H54 (cell line): ENCODE measurements around the gene IL17C.

Source experiments
- DNase-seq: peaks from one replicate; pipeline ENCODE4 v3.0.0; 2011; ENCODE audit warnings: low spot score, mixed read lengths; ENCODE audit not compliant: insufficient read length
- FAIRE-seq: peaks from 3 replicates; lab custom pipeline; 2011; peaks lifted over from hg19 to GRCh38; lab: Jason Lieb, UNC
- POLR2A ChIP-seq: IDR thresholded peaks from 2 replicates; pipeline ENCODE4 v1.6.1; 2011; ENCODE audit warnings: low read depth, mild to moderate bottlenecking, low read length

The IL17C gene

DNA sequence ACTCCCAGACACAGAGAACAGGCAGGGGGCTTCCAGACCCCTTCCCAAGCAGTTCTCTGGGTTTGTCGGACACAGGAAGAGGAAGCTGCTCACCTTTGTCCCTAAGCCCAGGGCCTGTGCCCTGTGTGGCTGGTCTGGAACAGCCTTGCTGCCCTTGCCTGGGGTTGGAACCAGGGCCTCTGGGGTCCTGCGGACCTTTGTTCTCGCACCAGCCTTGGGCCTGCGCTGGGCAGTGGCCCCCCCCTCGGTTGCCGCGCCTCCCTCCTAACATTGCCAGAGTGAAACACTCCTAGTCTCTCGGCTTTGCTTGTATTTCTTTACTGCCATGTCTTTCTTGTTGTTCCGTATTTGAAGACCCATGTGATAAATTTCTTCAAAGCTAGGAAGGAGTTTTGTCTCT, 8.5 kb upstream of the IL17C start:
- DNase-seq (no peak), FAIRE-seq (no peak)
- TF ChIP-seq POLR2A: no peak

DNA sequence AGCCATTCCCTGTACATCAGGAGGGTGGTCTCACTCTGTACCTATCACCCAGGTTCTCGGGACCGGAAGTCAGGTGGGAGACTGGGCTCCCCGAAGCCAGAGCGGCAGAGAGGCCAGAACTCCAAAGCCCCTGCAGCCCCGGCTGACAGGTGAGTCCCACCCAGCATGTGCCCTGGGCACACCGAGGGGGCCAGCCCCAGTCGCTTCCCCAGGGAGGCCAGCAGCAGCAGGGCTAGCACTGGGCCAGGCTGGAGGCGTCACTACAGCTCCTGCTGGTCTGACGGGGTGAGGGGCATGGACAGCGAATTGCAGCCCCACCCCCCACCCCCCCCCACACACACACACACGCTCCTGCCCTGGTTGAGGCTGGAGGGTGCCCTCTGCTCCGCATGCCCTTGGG, 7.9 kb upstream of the IL17C start:
- DNase-seq: no peak
- no peak for TF ChIP-seq POLR2A
- no peak for FAIRE-seq

DNA sequence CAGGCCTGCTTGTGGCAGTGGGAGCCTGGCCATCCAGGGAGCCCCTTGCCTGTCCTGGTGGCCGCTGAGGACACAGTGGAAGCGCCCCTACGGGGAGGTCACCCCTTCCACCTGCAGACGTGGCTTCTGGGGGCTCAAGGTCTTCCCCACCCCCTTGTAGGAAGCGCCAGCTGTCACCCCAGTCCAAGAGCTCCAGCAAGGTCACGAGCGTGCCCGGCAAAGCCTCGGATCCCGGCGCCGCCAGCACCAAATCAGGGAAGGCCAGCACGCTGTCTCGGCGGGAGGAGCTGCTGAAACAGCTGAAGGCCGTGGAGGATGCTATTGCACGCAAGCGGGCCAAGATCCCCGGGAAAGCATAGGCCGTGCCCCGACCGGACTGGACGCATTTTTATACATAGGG, 7.4 kb upstream of the IL17C start:
- TF ChIP-seq POLR2A: no peak
- DNase-seq (no peak), FAIRE-seq (no peak)

DNA sequence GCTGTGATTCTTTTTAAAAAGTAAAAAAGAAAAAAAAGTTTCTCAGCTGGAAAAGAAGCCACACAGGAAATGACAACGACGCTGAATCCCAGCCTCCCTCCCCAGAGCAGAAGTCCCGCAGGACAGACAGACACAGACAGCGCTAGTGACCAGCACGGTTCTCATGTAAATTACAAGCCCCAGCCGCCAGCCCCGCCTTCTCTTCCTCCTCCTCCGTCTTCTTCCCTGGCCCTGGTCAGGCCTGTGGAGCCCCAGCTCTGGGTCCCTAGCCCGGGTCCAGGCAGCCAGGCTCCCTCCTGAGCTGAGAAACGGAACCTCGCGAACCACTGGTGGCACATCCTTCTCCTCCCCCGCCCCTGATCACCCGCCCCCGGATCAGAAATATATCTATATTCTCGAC, 7.0 kb upstream of the IL17C start:
- FAIRE-seq: no peak
- no peak for DNase-seq

DNA sequence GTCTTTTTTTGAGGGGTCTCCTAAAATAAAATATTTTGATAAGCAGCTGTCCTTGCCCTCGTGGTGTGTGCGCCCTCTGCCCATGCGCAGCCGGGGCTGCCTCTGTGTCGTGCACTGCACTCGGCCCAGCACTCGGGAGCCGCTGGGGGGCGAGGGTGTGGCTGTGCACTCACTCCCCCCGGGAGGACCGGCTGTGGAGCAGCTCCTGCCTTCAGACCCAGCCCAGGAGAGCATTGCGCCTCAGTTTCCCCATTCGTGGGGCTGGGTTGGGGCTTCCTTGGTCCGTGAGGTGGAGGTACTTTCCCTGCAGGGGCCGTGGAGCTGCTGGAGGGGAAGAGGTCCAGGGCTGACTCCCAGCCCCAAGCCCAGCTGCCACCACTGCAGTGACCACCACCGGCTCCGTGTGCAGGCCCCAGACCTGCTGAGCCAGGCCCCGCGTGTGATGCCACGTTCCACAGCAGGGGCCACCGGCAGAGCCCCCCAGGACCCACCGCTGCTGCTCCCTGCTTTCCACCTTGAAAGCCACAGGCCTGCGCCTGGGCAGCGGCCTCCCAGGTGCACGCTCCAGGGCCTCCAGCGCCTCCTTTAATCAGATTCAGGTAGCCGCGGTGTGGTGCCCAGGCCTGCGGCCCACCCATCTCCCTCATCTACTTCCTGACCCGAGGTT, 6.3 kb upstream of the IL17C start:
- no peak for DNase-seq
- FAIRE-seq: no peak
- no peak for TF ChIP-seq POLR2A

More for the DNA sequence above, 7.0 kb upstream of the IL17C start:
- no peak for TF ChIP-seq POLR2A

DNA sequence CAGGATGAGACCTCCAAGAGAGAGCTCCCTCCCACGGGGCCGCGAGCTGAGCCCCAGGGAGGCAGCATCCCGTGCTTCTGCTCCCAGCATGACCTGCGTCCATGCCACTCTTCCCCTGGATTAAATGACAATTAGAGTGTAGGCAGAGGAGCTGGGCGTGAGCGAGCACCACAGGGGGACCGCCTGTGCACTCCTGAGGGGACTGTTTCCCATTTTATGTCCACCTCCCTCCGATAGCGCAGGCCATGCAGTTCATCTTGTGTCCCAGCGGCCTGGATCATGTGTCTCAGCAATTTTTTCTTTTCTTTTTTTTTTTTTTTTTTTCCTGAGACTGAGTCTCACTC, 5.8 kb upstream of the IL17C start:
- no peak for FAIRE-seq
- no peak for DNase-seq
- no peak for TF ChIP-seq POLR2A

DNA sequence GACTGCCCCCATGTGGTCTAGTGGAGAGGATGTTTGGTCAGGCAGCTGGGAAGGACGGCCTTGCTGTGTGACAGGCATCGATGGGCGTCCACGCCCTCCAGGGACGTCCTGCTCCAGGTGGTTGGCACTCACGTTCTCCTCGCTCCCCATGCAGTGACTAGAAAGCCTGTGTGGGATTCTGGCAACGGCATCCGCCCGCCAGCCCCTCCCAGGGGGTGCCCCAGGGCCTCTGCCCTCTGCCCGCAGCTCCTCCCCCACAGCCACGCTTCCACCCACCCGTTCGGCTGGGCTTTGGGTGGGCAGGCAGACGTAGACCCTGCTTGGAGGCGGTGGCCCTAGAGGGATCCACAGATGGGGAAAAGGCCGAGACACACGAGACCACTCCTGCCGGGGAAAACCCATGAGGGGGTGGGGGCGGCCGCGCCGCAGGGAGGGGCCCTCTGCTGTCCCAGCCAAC, 4.7 kb upstream of the IL17C start:
- no peak for FAIRE-seq
- DNase-seq: no peak
- no peak for TF ChIP-seq POLR2A

DNA sequence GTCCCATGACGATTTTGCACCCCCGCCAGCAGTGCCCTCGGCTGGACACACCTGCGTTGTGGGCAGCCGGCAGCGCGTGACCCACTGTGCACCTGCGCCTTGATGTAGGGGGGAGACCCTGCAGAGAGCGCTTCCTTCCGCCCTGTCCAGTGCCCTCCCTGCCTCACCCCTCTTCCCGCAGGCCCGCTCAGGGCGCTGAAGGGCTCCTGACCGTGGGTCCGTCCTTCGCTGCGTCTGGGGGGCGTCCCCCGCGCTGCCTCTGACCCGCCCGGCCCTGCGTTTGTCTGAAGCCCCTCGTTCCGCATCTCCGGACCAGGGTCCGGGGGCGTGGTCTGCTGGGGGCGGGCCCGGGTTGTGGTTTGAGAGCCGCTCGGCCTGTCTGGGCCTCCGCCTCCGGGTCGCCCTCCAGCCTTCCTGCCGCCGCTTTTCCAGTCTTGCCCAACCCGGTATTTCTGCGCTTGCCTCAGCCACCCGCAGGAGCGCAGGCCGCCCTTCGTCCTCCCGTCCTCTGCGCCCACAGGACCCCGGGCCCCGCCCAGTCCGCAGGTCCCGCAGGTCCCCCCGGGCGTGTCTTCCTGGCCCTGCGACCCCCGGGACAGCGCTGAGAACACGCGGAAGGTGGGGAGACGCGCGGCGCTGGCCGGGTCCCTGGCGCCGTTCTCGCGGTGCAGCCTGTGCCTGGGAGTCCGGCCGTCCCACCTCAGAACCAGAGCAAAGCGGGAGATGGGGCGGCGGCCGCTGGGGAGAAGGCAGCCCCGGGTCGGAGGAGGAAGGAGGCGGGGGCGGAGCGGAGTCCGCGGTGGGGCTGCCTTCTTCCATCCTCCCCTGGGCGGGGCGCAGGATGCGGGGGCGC, 4.0 kb upstream of the IL17C start:
- FAIRE-seq (no peak), DNase-seq (no peak)
- TF ChIP-seq POLR2A: no peak

DNA sequence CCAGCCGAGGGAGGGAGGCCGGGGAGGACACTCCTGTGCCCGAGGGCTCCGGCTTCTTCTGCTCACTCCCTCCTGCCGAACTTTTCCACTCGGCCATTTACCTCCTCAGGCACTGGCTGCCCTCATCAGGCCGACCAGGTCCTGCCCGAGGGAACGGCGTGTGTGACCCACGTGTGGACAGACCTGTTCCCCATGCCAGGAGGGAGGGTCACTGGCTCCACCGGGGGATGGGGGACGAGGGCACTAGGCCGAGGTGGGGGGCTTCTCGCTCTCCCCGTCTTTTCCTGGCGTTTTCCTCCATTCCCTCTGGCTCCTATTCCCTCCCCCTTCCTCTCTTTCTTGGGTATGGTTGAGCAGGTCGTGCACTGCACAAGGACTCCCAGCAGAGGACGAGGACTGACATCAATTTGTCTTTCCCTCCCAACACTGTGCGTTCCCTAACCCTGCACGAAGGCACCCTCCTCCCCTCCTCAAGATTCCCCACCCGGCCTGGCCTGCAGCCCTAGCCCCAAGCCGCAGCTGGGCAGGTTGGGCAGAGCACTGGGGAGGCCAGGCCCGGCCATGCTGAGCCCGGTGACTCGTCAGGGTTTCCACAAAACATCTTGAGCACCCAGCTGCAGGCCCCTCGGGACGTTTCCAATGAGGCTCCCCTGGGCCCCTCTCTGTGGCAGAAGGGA, 3.2 kb upstream of the IL17C start:
- FAIRE-seq (no peak), DNase-seq (peak; percentile 66)
- TF ChIP-seq POLR2A: no peak

DNA sequence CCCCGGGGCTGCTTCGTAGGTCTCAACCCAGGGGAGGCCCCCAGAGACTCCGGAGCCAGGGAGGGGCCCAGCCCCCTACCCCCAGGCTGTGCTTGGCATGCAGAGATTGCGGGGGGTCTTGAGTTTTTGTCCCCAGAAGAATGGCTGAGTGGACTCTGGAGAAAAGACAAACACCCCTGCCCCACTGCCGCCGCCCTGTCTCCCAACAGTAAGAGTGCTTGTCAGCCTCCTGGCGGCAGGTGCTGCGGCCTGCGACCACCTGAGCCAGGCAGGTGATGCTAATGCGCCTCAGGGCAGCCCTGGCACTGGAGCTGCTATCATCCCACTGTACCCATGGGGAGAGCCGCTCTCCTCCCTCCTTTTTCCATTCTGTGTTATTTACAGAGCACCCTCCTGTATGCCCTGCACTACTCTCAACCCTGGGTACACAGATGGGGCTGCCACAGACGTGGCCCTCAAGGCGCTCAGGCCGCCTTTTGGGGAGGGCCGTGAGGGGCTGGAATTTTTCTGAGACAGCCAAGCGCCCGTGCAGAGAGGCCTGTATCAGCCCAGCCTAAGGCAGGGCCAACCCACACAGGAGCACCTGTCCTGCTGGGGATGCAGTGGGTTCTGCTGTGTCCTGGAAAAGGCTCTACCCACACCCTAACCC, 2.6 kb upstream of the IL17C start:
- FAIRE-seq (no peak), DNase-seq (no peak)
- no peak for TF ChIP-seq POLR2A

DNA sequence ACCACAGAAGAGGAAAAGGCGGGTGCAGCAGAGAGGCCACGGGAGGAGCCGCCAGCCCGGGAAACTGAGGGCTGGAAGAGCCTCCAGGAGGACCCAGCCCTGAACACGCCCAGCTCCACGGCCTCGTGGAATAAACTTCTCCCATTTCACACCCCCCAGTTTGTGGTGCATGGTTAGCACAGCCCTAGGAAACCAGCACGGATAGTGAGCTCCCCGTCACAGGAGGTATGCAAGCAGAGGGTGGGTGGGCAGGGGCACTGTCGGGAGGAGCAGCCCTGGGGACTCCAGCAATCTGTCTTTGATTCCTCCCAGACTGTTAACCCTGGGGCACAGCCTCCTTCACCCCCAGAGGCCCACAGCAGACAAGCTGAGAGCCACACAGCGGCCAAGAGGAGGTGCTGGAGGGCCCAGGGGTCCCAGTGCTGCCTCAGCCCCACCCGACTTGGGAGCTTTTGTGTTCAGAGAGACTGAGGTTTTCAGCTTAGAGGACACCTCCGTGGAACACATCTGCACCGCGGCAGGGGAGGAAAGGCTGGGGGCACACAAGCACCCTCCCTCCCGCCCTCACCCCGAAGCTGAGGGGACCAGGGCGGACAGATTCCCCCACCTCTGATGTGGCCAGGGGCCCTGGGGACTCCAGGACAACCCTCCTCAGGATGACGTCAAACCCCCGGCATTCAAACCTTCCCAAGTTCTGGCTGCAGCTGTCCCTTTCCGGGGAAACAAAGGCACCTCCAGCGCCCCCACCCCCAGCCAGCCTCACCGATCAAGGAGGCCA, 1.7 kb upstream of the IL17C start:
- no peak for FAIRE-seq
- no peak for DNase-seq
- TF ChIP-seq POLR2A: no peak

DNA sequence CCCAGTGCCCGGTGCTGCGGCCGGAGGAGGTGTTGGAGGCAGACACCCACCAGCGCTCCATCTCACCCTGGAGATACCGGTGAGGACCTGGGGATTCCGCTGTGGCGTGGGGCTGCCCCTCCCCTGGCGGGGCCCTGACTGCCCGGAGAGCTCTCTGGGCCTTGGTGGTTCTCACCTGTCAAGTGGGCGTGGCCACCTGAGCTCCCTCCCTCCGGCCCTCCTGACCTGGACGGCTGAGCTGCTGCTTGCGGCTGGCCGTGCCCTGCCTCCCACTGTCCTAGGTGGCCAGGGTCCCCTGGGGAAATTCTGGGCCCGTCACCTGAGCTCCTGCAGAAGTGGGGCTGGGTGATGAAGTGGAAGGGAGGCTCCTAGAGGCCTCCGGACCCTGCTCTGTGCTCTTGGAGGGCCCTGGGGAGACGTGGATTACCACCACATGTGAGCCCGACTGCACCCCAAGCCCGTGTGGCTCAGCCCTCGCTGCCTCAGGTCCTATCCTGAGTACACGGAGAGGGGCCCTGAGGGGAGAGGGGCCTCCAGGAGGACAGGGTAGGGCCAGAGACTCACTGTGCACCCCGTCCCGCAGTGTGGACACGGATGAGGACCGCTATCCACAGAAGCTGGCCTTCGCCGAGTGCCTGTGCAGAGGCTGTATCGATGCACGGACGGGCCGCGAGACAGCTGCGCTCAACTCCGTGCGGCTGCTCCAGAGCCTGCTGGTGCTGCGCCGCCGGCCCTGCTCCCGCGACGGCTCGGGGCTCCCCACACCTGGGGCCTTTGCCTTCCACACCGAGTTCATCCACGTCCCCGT, 1.1 kb downstream of the IL17C start:
- FAIRE-seq (no peak), DNase-seq (no peak)
- no peak for TF ChIP-seq POLR2A

DNA sequence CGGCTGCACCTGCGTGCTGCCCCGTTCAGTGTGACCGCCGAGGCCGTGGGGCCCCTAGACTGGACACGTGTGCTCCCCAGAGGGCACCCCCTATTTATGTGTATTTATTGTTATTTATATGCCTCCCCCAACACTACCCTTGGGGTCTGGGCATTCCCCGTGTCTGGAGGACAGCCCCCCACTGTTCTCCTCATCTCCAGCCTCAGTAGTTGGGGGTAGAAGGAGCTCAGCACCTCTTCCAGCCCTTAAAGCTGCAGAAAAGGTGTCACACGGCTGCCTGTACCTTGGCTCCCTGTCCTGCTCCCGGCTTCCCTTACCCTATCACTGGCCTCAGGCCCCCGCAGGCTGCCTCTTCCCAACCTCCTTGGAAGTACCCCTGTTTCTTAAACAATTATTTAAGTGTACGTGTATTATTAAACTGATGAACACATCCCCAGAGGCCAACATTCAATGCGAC, 1.7 kb downstream of the IL17C start:
- no peak for TF ChIP-seq POLR2A
- DNase-seq (no peak), FAIRE-seq (no peak)
